GM12801 (cell line): ENCODE data around the gene TSC22D3.

ENCODE experiments used
- TF ChIP-seq, protein P1 (sequence below): IDR thresholded peaks from one replicate; pipeline ENCODE4 v1.5.1; 2011; ENCODE audit warnings: control low read depth; ENCODE audit not compliant: insufficient read length; ENCODE audit errors: extremely low read depth

Gene TSC22D3

DNA sequence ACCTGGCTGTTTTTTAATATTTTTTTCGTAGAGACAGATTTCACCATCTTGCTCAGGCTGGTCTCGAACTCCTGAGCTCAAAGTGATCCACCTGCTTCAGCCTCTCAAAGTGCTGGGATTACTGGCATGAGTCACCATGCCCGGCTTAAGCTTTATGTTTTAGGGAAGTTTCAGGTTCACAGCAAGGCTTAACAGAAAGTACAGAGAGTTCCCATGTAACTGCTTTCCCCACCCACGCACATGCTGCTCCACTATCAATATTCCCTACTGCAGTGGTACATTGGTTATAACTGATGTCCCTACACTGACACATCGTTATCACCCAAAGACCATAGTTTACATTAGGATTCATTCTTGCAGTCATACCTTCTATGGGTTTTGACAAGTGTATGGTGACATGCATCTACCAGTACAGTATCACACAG, 84.6 kb downstream of the TSC22D3 start:
- TF ChIP-seq, protein P1, sequence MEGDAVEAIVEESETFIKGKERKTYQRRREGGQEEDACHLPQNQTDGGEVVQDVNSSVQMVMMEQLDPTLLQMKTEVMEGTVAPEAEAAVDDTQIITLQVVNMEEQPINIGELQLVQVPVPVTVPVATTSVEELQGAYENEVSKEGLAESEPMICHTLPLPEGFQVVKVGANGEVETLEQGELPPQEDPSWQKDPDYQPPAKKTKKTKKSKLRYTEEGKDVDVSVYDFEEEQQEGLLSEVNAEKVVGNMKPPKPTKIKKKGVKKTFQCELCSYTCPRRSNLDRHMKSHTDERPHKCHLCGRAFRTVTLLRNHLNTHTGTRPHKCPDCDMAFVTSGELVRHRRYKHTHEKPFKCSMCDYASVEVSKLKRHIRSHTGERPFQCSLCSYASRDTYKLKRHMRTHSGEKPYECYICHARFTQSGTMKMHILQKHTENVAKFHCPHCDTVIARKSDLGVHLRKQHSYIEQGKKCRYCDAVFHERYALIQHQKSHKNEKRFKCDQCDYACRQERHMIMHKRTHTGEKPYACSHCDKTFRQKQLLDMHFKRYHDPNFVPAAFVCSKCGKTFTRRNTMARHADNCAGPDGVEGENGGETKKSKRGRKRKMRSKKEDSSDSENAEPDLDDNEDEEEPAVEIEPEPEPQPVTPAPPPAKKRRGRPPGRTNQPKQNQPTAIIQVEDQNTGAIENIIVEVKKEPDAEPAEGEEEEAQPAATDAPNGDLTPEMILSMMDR = no peak

GRCh38 chrX:107687445-107687844, 88.1 kb downstream of the TSC22D3 start:
- TF ChIP-seq, protein P1 = no peak

- TF ChIP-seq, protein P1 = no peak
Observed at GRCh38 chrX:107686792-107687191, 88.8 kb downstream of the TSC22D3 start.

- TF ChIP-seq, protein P1 = no peak
Observed at GRCh38 chrX:107686026-107686425, 89.6 kb downstream of the TSC22D3 start.

DNA sequence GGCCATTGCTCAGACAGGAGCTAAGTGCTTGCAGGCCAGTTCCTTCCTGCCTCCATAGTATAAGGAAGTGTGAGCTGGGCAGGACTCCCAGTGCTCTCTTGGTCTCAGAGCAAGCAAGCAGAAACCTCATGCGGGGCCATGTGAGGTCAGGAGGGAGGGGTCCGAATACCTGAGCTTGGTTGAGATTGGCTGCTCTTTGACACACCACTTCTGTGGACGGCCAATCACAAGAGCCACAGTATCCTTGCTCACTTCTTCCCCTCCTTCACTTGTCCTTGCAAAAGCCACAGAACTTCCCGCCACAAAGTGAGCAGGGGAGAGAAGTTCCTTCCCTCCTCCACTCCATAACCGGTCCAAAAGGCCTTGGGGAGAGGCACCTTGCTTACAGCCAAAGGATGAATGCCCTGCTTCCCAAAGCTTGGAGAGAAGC, 90.6 kb downstream of the TSC22D3 start:
- TF ChIP-seq, protein P1 = no peak

DNA sequence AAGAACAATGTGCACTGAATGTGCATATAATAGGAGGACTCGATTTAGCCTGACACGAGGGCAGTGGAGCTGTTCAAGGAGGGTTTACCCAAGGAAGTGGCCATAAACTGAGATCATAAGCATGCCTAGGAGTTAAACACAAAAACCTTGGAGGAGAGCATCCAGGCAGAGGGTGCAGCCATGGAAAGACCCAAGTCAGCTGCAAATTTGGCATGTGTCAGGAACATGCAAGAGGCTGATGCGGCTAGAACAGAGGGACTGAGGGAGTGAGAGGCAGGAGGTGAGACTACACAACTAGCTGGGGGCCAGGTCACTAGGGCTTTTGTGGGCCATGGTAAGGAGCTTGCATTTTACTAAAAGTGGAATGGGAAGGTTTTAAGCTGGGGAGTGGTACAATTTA, 91.7 kb downstream of the TSC22D3 start:
- TF ChIP-seq, protein P1 = no peak

- TF ChIP-seq, protein P1 = no peak
Observed at GRCh38 chrX:107683124-107683895, 92.3 kb downstream of the TSC22D3 start.

DNA sequence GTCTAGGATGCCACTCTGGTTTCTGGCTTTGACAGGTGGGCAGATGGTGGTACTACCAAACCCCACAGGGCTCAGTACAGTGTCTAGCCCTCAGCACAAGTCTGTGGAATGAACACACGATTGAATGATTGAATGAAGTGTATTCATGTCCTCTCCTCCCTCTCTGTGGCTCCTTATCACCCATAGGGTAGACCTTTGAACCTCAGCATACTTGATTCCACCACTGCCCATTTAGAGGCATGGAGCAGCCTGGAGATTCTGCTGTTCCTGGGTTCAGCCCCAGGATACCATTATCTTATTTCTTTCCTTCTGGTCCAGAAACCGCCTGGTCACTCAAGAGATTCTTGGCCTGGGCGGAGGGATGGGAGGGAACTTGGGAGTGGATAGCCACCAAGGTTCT, 93.3 kb downstream of the TSC22D3 start:
- TF ChIP-seq, protein P1 = no peak
